ENCODE measurements around the gene GATA2.

The GATA2 gene

DNA sequence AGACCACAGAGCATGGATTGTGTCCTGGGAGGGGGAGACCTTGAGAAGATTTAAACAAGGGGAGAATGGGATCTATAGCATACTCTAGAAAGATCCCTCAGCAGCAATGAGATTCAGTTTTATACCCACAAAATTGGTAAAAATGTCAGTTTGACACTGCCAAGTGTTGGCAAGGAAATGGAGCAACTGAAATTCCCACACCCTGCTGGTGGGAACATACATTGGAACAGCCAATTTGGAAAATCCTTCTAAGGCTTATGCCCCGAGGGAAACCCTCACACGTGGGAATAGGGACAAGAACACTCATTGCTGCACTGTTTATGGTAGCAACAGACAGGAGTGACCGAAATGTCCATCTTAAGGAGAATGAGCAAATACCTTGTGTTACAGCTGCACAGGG lies 21.3 kb downstream of the GATA2 start:
- no peak for DNase-seq

DNA sequence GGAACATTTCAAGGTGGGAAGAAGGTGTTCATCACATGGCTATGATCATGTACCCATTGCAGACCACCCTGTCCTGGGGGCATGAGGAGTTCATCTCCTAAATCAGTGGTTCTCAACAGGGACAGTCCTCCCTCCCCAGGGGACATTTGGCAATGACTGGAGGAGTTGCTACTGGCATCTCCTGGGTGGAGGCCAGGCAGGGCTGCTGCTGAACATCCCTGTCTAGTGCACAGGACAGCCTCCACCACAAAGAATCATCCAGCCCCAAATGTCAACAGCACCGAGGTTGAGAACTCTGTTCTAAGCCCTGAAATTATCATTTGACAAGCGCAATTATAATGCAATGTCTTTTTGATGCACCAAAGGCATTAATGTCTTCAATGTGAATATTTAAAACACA lies 21.9 kb downstream of the GATA2 start:
- no peak for DNase-seq

DNA sequence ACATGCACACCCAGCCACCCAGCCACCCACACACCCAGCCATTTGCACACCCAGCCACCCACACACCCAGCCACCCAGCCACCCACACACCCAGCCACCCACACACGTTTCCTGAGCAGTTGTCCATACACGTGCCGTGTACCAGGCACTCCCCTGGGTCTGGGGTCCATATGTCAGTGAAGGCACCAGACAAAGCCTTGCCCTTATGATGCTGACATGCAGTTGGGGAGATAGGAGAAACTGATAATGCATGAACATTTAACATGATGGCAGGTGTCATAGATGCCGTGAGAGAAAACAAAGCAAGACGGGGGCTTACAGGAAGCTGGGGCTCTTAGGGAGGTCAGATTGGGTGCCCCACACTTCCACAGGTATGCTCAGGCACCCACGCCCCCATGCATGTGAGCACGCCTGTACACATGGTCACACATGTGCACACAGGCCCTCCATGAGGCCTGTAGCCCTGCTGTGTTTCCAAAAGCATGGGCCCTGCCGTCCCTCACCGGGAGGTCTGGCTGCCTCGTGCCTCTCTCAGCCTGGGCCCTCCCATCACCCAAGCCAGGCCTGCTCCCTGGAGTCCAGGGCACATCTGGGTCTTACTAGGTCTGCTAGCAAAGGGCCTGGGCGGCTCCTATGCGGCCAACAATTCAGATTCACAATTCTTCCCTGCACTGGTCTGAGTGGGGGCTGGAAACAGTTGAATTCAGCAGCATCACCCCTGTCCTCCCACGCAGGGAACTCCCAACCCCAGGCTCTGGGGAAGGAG lies 22.7 kb downstream of the GATA2 start:
- no peak for DNase-seq

DNA sequence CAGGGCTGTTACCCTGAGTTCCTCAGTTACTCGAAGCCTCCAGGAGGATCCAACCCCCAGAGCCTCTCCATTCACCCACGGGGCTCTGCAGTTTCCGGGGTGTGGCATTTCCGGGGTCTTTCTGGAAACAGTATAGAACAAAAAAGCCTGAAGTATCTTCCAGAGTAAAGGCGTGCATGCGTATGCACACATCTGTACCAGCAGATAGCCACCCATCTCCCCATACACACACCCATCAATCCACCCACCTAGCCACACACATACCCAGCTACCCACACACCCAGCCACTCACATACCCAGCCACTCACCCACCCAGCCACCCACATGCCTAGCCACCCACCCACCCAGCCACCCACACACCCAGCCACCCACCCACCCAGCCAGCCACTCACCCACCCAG lies 23.4 kb downstream of the GATA2 start:
- DNase-seq, result no peak

DNA sequence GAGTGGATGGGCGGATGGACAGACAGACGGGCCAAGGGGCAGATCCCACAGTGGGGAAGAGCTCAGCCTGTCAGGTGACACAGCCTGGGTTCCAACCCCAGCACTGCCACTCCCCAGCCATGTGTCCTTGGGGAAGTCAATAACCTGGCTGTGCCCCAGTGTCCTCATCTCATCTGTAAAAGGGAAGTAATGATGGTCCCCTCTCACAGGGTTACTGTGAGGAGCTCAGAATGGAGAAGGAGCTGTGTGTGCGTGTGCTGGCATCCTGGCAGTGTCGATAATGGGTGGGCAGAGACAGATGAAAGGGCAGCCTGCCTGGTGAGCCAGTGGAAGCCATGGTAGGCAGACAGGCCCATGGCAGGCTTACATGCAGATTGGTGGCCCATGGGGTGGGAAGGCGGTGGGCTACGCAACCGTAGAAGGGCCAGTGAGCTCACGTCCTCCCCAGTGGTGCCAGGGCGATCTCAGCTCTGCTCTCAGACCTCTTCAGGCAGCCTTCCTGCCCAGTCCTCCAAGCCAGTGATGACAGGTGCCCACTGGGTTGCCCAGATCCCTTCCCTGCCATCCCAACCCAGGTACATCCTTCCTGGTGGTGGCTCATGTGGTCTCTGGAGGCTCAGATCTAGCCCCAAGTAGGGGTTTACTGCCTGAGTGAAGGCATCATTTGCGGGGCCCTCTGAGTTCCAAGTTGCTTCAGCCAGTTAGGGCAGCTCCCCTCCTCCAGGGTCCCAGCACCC lies 24.0 kb downstream of the GATA2 start:
- no peak for DNase-seq

DNA sequence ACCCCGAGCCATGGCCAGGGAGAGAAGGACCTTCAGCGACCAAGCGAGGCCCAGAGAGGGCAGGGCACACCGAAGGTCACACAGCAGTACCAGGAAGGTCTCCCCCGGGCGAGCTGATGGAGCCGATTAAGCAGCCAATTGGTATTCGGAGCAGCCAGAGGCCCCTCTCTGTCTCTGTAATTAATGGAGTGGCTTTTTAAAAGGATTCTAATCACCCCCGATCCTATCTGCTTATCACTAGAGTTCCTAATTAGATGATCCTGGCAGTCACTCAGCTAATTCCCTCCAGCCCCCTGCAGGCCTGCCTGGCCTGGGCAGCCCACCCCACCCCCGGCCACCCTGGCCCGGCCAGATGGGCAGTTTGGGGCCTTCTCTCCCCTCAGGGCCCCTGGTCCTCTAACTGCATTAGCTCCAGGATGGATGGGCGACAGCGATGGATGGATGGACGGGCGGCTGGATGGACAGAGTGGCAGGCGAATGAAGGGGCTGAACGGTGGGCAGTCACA lies 24.7 kb downstream of the GATA2 start:
- DNase-seq, result no peak

DNA sequence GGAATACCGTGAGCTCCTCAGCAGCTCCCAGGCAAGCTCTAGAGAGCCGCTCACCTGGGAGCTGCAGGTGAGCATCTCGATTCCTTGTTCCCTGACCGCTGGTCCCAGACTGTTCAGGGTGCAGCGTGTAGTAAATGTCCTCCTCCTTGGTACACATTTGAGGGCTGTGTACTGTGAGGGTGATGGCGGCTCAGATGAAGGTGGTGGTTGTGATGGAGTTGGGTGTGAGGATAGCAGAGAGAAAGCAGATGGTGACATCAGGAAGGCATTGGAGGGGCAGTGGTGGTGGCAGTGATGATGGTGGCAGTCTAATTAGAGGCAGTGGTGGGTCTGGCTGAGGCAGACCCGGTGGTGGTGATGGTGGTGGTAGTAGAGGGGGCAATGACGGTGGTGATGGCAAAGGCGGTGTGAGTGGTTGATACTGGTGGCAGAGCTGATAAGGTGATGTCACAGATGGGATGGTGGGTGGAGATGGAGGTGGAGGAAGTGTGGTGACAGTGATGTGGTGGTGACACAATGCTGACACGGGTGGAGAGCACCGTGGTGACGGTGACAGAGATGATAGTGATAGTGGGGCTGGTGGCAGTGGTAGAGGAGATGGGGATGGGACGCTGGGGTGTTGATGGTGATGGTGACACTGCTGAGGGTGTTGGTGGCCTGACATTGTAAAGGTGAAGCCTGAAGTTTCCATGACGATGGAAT lies 26.0 kb downstream of the GATA2 start, which contains the start of gene DNAJB8:
Gene DNAJB8, minus strand, starts transcription at position 51 of the 702 bp plus-strand sequence. CDS start 3,645 bp downstream, outside the sequence.
- DNase-seq, result no peak

DNA sequence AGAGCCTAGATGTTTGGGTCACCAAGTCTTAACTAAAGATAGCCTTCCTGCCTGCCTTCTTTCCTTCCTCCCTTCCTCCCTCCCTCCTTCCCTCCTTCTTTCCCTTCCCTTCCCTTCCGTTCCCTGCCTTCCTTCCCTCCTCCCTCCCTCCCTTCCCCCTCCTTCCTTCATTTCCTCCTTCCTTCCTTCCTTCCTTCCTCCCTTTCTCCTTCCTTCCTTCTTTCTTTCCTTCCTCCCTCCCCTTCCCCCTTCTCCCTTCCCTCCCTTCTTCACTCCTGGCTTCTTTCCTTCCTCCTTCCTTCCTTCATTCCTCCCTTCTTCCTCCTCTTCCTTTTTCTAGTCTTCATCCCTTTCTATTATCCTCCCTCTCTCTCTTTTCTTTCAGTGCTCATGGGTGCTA lies 28.3 kb downstream of the GATA2 start:
- DNase-seq, result no peak

DNA sequence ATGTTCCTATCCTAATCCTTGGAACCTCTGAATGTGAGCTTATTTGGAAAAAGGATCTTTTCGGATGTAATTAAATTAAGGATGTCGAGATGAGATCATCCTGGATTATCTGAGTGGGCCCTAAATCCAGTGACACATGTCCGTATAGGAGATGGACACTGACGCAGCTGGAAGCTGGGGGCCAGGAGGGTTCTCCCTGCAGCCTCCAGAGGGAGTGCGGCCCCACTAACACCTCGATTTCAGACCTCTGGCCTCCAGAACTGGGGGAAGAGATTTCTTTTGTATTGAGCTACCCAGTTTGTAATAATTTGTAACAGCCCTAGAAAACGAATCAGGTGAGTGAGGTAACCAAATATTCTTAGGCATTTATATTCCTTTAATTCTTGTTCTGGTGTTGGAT lies 28.8 kb downstream of the GATA2 start:
- DNase-seq, result no peak

DNA sequence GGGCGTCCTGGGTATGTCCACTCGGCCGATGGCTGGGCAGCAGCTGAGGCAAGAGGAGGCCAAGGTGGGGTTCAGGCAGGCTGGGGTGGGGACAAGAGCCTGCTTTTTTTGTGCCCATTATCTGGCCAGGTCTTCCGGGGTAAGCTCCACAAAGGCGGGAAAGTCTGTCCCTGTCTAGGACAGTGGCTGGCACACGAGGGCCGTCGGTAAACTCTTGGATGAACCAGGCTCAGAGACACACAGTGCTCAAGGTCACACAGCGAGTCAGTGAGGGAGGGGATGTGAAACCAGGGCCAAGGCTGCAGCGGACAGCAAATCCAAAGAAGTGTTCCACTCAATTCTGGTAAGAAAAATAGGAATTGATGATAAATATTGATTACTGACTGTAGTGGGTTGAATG lies 29.2 kb downstream of the GATA2 start:
- DNase-seq, result no peak

DNA sequence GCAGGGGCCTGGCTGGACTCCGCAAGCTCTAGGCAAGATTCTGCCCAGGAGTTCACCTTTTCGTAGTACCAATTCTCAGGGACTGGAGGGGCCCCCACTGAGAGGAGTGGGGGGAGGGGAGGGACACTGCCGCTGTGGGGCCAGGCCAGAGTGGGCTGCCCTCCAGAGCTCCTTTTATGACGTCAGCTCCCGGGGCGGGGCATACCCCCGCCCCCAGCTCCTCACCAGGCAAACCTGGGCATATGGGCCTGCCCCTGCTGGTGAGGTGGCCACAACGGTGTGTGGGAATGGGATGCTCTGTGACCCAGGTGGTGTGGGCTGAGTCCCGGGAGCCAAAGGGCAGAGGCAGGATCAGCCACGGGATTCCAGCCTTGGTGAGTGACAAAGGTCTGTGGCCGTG lies 29.6 kb downstream of the GATA2 start:
- DNase-seq, result no peak

DNA sequence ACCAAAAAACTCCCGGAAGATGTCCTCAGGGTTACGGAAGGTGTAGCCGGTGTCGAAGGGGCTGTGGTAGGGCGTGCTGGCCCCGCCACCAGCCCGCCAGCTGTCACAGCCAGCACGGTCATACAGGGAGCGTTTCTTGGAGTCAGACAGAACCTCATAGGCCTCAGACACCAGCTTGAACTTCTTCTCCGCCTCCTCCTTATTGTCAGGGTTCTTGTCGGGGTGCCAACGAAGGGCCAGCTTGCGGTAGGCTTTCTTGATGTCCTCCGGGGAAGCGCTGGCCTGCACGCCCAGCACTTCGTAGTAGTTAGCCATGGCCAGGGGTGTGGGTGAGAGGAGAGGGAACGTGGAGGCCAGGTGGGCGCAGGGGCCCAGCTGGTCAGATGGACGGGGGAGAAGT lies 30.1 kb downstream of the GATA2 start:
- DNase-seq, result no peak

DNA sequence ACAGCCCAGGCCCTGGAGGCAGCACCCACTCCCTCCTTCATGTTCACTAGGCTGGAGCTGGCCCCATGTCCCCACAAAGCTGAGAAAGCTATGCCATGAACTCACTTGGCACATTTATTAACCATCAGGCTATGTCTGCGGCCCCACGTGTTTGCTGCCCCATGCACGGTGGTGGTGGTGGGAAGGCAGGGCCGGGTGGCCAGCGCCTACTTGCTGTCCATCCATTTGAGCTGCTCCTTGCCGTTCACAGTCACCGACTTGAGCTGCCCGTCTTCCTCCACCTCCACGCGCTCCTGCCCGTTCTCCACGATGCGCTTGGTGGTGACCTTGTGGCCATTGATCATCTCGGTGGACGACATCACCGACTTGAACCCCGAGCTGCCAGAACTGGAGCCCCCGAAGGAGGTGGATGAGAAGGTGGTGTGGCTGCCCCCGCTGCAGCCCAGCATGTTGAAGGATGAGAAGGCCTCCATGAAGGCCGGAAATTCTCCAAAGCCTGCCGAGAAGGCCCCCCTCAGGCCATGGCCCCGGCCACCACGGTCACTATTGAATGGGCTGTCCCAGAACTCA lies 30.6 kb downstream of the GATA2 start:
- no peak for DNase-seq

DNA sequence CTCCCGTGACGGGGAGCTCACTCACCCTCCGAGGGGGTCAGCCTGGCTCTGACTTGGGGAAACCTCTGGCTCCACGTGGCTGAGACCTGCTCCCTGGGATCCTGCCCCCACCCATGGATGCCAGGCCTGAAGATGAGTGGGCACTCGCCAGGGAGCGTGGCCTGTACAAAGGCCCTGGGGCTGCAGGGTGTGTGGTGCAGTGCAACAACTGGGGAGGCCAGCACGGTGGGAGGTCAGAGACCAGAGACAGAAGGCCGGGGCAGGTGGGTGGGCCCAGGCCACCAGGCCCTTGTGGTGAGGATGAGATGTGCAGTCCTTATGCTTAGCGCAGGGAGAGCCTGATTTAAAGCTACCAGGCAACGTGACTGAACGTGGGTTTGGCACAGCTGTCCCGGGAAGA lies 31.3 kb downstream of the GATA2 start:
- DNase-seq, result no peak

DNA sequence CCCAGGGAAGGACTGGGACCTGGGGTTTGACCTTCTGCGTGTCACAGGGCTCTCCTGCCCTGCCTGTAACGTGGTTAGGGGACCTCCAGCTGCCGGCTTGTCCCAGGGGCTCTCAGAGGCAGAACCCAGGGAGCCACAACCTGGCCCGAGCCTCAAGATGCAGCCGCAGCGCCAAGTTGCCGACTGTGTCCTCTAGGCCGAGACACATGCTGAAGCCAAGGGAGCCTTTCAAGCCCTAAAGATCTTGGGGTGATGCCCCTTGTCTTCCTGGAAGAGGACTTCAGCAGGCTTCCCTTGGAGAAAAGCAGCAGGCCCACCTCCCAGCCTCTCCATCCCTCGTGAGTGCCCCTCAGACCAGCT lies 33.6 kb downstream of the GATA2 start:
- DNase-seq, result no peak

DNA sequence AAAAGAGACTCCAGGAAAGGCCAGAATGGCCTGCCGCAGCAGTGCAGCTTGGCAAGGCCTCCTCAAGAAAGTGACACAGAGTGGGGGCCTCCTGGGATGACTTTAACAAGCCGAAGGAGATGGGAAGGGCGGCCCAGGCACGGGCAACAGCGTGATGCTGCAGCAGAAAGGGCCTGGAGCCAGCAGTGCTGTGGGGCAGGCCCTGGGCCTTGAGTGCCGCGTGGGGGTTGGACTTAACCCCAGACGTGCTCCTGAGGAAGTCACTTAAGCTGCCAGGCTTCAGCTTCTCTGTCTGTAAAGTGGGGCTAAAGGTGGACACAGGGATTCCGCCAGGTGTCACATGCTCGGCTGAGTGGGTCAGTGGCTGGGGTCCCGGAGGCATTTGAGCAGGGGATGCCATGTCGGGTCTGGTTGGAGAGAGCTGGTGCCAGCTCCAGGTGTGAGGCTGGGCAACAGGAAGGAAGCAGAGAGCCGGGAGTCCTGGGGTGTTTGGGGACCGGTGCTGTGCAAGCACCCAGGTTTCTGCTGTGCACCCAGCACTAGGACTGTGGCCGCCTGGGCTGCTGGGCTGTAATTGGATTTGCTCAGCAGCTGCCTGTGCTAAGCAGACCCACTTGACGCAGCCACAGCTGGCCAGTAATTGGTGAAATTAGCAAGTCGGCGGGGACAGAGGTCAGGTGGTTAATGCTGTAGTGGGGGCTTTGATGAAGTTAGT lies 34.1 kb downstream of the GATA2 start:
- no peak for DNase-seq

DNA sequence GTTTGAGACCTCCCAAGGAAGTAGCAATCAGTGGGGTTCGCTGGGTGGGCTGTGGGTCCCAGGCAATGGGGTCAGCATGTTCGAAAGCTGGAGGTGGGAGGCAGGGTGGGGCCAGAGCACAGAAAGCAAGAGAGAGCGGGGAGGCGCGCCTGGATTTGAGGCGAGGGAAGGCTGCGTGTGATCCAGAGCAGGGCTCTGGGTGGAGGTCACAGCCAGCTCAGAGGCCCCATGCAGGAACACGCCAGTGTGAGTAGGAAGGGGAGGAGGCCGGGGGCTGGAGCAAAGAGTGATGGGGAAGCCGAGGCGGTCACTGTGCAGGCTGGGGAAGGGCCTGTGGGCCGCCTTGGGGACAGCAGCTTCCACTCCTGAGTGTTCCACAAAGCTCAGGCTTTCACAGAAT lies 35.1 kb downstream of the GATA2 start:
- no peak for DNase-seq

DNA sequence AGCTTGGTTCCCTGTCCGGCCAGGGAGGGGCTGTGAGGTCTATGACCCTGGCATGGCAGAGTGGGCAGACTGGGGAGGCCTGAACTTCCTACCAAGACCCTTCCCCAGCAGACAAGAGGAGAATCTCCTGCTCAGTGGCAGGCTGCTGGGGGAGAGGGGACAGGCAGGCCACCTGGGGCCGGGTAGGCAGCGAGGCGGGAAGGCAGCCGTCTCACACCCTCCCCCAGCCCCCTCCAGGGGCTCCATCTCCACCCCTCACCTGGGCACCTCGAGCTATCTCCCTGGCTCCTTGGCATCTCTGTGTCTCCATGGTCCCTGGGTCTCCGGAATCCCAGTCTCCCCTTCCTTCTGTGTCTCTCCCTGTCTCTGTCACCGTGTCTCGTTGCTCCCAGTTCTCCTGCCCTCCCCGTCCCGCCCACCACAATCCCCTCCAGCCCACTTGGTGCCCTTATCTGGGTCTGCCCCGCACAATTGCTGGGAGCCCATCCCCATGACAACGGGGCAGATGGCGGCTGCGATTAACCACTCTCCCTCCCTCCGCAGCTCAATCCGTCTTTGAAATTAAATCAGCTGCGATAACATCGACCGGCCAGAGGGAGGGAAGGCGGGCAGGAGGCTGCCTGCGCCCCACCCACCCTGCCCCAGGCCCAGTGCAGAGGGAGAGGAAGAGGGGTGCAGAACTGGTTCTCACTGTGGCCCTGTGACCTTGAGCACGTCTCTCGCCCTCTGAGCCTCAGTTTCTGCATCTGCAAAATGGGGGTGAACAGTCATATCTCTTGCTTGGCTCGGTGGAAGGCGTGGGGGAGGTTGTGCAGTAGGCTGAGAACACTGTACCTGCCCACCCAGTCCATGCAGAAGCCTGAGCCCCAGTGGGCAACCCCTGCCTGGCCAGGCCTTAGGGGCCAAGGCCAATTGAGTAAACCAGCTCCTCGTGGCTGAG lies 36.0 kb downstream of the GATA2 start:
- DNase-seq, result no peak

DNA sequence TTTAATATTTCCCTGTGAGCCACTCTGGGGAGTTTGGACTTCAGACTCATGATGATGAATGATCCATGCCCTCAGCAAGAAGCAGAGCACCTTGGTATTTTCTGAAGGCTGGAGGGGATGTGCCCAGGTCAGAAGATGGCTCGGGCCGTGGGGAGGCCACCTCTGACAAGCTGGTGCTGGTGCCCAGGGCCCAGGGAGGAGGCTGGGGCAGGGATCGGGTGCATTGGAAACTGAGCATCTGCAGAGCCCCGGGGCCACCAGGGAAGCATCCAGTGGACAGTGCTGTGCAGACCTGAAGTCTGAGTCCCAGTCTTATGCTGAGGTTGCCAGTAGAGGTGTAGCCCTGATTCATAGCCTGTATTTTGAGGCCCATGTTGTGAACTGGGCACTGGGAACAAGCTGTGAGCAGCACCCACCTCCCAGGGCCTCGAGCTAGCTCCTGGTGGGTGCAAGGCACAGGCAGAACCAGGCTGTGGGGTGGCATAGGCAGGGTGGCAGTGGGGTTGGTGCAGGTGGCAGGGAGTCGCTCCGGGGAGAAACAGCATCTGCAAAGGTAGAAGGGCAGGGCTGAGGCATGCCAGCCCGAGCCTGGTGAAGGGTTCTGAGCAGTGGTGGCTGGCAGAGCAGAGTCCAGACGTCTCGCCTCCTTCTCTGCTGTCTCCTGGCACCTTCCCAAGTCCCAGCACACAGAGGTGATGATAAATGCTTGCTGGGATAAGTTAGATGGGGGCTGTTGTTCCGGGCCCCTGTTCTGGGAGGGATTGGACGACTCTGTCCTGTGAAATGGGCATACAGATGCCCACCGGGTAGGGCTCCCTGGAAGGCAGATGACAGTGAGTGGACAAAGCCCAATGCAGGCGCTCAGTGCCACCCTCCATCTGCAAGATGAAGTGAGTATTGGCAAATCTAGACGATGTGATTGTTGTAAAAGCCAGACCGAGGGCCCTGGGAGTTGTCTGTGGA lies 36.9 kb downstream of the GATA2 start:
- no peak for DNase-seq

DNA sequence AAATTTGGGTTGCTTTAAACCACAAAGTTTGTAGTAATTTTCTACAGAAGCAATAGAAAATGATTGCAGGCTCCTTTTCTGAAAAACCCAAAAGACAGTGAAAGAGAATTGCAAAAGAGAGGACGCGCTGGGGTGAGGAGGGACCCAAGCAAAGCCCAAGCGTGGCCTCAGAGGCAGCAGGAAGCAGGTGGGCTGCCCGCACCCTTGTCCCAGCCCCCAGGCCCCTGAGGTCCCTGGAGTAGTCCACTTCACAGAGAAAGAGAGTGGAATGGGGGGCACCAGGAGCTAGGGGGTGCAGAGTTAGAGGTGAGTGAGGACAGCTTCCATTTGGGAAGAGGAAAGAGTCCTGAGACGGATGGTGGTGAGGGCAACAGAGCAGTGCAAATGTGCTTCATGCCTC lies 37.9 kb downstream of the GATA2 start:
- no peak for DNase-seq

DNA sequence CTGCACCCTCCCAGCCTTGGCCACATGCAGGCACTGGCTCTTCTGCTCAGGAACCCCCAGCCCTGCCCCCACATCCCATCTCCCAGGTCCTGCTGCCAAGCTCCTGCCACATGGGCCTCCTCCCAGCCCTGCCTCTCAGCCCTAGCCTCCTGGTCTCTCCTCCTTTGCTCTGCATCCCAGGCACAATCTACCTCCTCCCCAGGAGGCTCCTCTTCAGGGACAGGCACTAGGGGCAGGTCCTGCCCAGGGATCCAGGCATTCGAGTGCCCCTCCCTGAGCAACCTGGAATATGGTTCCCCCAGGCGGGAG lies 38.7 kb downstream of the GATA2 start:
- DNase-seq, result no peak

Measured in activated CD4-positive, CD25-positive, alpha-beta regulatory T cell (primary cell).